ENCODE results near the gene XKRX.

The XKRX gene

DNA sequence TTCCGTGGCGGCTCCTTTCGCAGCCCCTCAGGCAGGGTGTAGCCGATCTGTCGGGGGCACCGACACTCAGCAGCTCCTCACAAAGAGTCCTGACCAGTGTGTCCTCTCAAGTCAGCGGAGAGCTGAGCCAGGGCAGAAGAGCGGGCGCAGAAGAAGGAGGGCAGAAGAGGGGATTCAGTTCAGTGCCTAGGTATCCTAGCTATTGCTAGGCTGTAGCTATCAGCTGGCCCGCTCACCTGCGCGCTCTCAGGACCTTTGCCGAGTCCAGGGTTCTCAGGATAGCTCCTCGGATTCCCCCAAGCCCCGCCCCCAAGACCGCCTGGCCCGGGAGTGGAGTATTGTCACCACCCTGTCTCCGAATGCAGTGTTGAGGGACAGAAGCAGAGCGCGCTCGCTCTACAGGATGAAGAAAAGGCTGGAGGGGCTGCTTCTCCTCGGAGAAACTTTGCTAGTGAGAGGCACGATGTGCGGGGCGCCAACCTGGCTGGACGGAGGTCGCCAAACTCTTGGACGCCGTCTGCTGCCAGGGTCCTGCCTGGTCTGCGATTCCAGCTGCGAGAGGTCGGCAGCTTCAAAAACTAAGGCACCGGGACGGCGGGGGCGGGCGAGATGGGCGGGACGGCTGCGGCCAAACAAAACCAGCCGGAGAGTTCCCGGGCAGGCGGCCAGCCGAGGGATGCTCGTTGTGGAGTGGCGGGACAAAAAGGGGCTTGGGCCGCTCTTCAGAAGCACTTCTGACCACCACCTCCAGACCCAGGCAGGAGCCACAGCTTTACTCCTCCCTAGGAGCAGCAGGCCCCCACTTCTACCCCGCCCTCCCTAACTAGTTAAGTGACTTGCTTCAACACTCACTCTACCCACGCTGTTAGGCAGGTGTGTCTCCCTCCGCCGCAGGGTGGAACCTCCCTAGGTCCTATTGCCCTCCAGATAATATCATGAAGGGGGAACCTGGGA, at the start of gene XKRX:
Gene XKRX, minus strand, starts transcription at position 258 of the 954 bp plus-strand sequence. CDS start 613 bp downstream, outside the sequence.
- FAIRE-seq, result no peak

GRCh38 chrX:100976211-100976610, 47.5 kb upstream of the XKRX start:
- FAIRE-seq (no peak), DNase-seq (ENCODE audit: insufficient read length, low spot score) (no peak)

More for the DNA sequence above, at the start of gene XKRX:
- no peak for DNase-seq (ENCODE audit: insufficient read length, low spot score)

DNA sequence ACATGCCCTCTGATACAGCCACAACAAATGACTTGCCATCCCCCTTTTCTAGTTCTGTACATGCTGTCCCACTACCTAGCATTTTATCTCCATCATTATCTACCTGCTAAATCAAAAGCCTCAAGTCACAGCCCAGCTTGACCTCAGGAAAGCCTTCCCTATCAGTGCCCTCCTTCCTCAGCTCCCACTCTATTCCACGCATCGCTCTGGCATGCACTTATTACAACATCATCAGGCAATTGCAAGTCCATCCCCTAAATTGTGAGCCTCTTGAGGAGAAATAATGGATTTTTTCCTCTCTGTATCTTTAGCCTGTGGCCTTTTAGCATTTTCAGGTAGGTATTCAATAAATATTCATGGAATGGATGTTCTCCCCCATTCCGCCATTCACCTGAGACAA, 46.5 kb upstream of the XKRX start:
- no peak for FAIRE-seq

DNA sequence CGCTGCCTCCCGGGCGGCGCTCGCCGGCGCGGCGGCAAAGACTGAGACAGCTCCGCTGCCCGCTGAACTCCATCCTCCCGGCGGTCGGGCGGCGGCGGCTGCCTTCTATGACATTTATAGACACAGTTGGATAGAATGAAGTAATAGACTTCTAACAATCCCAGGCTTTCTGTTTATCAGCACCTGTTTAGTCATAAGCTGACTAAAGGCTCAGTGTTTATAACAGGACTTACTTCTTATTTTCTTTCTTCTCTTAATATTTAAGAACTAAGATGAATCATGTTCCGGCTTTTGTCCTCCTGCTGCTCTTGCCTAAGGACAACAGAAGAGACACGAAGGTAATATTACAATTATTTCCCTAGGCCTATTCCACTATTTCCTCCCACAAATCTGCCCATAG, 44.7 kb upstream of the XKRX start:
- FAIRE-seq (no peak), DNase-seq (ENCODE audit: insufficient read length, low spot score) (no peak)

More for the DNA sequence above, 46.5 kb upstream of the XKRX start:
- DNase-seq (ENCODE audit: insufficient read length, low spot score), result no peak

GRCh38 chrX:100969936-100970335, 41.2 kb upstream of the XKRX start:
- DNase-seq (ENCODE audit: insufficient read length, low spot score), result no peak
- no peak for FAIRE-seq

GRCh38 chrX:100969408-100969807, 40.7 kb upstream of the XKRX start, which contains the start of gene ARL13A:
TSS of gene ARL13A (plus strand) at chrX:100969708. CDS start at chrX:100973690, 3,982 bp downstream.
- FAIRE-seq, result no peak
- DNase-seq (ENCODE audit: insufficient read length, low spot score), result no peak

DNA sequence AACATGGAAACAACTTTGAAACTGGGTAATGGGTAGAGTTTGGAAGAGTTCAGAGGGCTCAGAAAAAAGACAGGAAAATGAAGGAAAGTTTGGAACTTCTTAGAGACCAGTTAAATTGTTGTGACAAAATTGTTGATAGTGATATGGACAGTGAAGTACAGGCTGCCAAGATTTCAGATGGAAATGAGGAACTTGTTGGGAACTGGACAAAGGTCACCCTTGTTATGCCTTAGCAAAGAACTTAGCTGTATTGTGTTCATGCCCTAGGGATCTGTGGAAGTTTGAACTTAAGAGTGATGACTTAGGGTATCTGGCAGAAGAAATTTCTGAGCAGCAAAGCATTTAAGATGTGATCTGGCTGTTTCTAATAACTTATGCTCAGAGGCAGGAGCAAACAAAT, 35.6 kb upstream of the XKRX start:
- FAIRE-seq (no peak), DNase-seq (ENCODE audit: insufficient read length, low spot score) (no peak)

DNA sequence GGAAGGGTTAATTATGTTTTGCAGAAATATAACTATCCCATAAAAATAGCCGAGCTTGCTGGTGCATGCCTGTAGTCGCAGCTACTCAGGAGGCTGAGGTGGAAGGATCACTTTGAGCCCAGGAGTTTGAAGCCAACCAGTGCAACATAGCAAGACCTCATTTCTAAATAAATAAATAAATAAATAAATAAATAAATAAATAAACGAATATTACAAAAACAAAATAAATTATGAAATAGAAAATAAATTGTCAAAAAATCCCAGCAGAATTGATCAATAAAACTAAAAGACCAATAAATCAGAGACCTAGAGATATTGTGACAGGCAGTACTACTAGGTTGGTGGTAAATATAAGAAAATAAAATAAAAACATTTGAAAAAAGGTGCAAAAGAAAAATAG, 34.1 kb upstream of the XKRX start:
- FAIRE-seq, result no peak
- DNase-seq (ENCODE audit: insufficient read length, low spot score), result no peak

- no peak for FAIRE-seq
These were observed 19.8 kb upstream of the XKRX start for GRCh38 chrX:100948557-100948956.

DNA sequence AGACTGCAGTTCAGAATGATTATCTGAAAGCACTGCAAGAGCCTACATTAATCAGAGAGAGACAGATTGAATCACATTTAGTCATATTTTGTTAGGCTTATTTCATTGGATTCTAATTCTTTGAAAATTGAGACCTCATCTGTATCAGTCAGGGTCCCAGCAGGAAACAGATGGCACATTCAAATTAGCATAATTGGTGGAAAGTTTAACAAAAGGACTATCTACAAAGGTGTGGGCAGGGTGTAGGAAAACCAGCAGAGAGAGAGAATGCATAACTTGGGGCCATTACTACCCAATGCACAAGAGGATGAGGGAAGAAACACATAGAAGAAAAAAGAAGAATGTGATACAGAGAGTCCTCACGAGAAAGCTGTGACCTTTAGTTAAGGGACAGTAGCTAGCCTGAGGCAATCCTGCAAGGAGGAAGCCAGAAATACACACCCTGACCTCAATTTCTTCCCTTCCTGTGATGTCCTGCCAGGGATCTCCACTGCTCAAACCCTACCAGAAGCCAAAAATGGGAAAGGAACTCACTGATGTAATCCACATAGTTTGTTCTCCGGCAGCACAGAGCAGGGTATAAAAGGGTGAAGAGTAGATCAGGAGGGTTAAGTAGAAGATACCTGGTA, 17.7 kb upstream of the XKRX start:
- no peak for DNase-seq (ENCODE audit: insufficient read length, low spot score)
- FAIRE-seq, result no peak

More at GRCh38 chrX:100948557-100948956, 19.8 kb upstream of the XKRX start:
- no peak for DNase-seq (ENCODE audit: insufficient read length, low spot score)

GRCh38 chrX:100944601-100945000, 15.9 kb upstream of the XKRX start:
- FAIRE-seq (no peak), DNase-seq (ENCODE audit: insufficient read length, low spot score) (no peak)

DNA sequence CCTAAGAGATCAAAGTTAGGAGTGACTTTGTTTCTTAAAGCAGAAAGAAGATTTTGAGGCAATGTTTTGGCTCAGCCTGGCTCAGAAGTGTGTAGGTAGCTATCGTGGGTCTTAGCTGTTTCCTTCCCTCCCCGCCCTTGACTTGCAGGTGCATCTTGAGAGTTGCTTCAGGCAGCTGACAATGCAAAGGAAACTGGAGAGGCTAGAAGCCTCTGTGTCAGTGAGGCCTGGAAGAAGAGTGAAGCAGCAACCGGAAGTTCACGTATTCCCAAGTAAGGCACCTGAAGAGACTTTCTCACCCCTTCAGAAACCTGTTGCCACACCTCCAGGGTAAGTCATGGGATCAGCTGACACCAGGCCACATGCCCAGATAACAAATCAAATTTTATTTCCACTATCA, 10.6 kb upstream of the XKRX start:
- FAIRE-seq (no peak), DNase-seq (ENCODE audit: insufficient read length, low spot score) (no peak)

GRCh38 chrX:100935767-100936166, 7.0 kb upstream of the XKRX start:
- no peak for DNase-seq (ENCODE audit: insufficient read length, low spot score)
- FAIRE-seq, result no peak

GRCh38 chrX:100931925-100932285, 3.2 kb upstream of the XKRX start:
- FAIRE-seq, result no peak

GRCh38 chrX:100931218-100931924, 2.7 kb upstream of the XKRX start:
- DNase-seq (ENCODE audit: insufficient read length, low spot score), result no peak
- no peak for FAIRE-seq

More at GRCh38 chrX:100931925-100932285, 3.2 kb upstream of the XKRX start:
- DNase-seq (ENCODE audit: insufficient read length, low spot score), result no peak

DNA sequence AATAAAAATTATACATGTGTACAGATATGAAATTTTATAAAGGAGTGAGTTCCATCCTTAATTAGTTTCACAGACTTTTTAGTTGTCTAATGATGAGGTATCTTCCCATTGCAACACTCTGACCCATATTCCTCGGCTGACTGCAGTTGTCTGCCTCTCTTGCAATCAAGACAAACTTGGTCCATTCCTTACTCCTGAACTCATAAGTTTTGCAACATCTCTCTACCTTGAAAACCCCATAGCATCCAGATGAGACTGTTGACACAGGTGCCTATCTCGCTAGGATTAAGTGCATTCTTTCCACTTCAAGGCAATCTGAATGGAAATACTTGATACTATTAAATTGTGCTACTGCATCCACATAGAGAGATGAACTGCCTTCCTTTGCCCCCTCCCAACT, 2.3 kb downstream of the XKRX start:
- DNase-seq (ENCODE audit: insufficient read length, low spot score) (no peak), FAIRE-seq (no peak)

DNA sequence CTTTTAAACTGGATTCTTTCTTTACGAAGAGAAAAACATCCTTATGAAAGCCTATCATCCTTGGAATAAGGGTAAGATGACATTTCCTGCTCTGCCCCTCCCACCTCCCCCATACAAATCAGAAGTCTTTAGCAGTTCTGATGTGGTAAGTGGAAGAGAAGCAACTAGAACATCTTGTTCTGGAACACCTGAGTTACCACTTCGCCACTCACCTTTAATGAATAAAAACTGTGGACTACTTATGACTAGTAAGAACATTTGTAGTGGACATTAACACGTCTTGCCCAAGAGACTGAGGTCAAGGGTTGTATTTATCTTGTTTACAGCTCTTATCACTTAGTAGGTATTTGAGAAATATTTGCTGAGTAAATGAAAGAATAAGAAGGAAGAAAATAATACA, 4.3 kb downstream of the XKRX start:
- DNase-seq (ENCODE audit: insufficient read length, low spot score) (no peak), FAIRE-seq (no peak)

GRCh38 chrX:100915562-100915961, 13.2 kb downstream of the XKRX start:
- FAIRE-seq, result no peak
- DNase-seq (ENCODE audit: insufficient read length, low spot score), result no peak

GRCh38 chrX:100913111-100913510, 15.6 kb downstream of the XKRX start:
- no peak for FAIRE-seq
- no peak for DNase-seq (ENCODE audit: insufficient read length, low spot score)

DNA sequence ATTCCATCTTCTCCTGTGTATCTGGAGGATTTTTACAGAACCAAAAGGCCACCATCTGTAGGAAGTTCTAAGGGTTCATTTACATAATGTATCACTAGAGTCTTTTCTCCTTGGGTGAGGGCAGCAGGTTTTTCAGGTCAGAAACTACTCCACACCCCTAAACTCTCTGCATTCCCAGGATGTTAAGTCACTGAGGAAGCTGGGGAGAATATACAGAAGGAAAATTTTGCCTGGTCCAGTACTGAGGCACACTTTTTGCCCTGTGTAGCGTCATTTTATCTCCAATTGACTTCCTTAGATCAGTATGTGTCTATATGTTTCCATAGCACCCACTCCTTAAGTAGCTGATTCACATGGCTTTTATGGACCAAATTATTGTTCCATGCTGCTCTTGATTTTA, 17.0 kb downstream of the XKRX start:
- DNase-seq (ENCODE audit: insufficient read length, low spot score), result no peak
- FAIRE-seq, result no peak

GRCh38 chrX:100905620-100906019, 23.1 kb downstream of the XKRX start:
- DNase-seq (ENCODE audit: insufficient read length, low spot score) (no peak), FAIRE-seq (no peak)

Measured in HTR-8/SVneo (cell line).